D721Med (cell line): ENCODE results near the gene RAB11A.

Source experiments
- DNase-seq: peaks from one replicate; pipeline ENCODE4 v3.0.0; 2011; ENCODE audit warnings: low spot score; ENCODE audit not compliant: insufficient read length
- FAIRE-seq: peaks from 2 replicates; lab custom pipeline; 2011; peaks lifted over from hg19 to GRCh38; lab: Jason Lieb, UNC
- TF ChIP-seq, protein P1 (sequence below): IDR thresholded peaks from 2 replicates; pipeline ENCODE4 v1.5.1; 2012; ENCODE audit warnings: mild to moderate bottlenecking, control low read depth; ENCODE audit not compliant: insufficient read depth; ENCODE audit errors: missing control alignments

RAB11A gene

DNA sequence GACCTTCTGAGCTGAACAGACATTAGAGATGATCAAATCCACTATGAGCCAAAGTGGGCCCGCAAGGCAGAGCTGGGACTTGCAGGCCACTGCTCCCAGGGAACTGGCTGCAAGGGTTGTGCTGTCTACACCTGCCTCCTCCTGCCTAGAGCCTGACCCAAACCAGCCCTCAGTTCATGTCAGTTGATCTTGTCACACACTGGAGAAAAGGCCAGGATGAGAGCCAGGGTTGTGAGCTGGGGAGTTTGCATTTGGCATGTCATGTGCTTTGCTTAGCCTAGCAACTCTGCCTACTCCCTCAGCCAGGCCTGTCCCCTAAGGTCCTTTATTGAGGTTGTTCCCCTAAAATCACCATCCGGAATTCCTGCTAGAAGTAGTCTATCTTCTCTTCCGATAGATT, 67.8 kb downstream of the RAB11A start:
- FAIRE-seq (no peak), DNase-seq (no peak)

GRCh38 chr15:65937476-65937875, 68.2 kb downstream of the RAB11A start:
- TF ChIP-seq, protein P1, sequence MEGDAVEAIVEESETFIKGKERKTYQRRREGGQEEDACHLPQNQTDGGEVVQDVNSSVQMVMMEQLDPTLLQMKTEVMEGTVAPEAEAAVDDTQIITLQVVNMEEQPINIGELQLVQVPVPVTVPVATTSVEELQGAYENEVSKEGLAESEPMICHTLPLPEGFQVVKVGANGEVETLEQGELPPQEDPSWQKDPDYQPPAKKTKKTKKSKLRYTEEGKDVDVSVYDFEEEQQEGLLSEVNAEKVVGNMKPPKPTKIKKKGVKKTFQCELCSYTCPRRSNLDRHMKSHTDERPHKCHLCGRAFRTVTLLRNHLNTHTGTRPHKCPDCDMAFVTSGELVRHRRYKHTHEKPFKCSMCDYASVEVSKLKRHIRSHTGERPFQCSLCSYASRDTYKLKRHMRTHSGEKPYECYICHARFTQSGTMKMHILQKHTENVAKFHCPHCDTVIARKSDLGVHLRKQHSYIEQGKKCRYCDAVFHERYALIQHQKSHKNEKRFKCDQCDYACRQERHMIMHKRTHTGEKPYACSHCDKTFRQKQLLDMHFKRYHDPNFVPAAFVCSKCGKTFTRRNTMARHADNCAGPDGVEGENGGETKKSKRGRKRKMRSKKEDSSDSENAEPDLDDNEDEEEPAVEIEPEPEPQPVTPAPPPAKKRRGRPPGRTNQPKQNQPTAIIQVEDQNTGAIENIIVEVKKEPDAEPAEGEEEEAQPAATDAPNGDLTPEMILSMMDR = no peak
- DNase-seq (no peak), FAIRE-seq (no peak)

More for the DNA sequence above, 67.8 kb downstream of the RAB11A start:
- TF ChIP-seq, protein P1 = no peak

DNA sequence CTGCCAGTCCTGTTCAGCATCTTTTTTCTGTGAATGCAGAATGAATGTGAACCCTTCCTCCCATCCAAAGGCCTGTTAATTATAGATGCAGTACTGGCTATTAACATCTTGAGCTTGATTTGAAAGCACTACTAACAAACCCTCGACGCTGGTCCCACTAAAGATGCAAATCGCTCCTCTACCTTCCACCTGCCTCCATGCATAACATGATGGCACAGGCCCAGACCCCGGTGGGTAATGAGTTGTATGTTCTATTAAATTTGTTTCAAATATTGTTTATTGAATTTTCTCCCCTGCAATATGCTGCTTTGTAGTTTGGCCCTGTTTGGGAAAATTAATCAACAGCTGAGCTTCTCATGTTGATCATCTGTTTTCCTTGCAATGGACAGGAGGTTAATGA, 69.3 kb downstream of the RAB11A start:
- no peak for FAIRE-seq
- DNase-seq = no peak
- TF ChIP-seq, protein P1 = no peak

GRCh38 chr15:65939901-65940617, 70.8 kb downstream of the RAB11A start:
- DNase-seq (no peak), FAIRE-seq (no peak)

DNA sequence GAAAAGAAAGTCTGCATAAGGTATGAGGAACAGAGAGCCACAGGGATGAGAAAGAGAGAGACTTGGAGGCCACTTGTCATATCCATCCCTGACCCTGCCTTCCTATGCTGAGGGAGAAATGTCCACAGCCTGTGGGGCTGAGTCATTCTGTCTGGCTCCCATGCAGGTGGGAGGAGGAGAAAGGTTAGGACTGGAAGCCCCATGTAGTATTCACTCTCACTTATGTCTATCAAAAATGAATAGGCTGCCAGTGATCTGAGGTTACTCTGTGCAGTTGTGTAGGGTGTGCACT, 71.3 kb downstream of the RAB11A start:
- DNase-seq (no peak), FAIRE-seq (no peak)

More at GRCh38 chr15:65939901-65940617, 70.8 kb downstream of the RAB11A start:
- TF ChIP-seq, protein P1 = no peak

More for the DNA sequence above, 71.3 kb downstream of the RAB11A start:
- TF ChIP-seq, protein P1 = no peak
